NCI-H146 treated with DMSO at 0.1 percent for 48 hours (cell line): ENCODE data around the gene ACO1.
A peak's percentile ranks its signal among the peaks of the same experiment; 100 is the strongest.

Experiments
- DNase-seq: peaks from one replicate; lab custom pipeline; 2025; ENCODE audit not compliant: unreplicated experiment; lab: John Stamatoyannopoulos, UW

Gene ACO1

DNA sequence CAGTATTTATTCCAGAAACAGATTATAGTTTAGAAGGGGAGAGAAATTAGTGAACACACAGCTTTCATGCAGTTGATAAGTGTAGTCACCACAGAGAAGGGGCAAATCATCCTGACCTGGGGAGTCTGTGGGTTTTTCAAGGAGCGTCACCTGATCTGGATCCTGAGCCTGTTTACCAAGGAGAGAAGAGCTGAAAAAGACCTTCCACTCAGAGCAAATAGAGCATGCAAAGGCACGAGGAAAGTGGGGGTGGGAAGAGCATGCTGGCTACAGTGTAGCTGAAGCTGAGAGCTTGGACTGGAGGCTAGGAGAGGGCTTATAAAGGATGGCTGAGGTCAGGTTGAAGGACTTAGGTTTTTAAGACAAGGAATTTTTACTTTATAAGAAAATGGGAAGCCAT lies 30.4 kb downstream of the ACO1 start:
- DNase-seq, result no peak

DNA sequence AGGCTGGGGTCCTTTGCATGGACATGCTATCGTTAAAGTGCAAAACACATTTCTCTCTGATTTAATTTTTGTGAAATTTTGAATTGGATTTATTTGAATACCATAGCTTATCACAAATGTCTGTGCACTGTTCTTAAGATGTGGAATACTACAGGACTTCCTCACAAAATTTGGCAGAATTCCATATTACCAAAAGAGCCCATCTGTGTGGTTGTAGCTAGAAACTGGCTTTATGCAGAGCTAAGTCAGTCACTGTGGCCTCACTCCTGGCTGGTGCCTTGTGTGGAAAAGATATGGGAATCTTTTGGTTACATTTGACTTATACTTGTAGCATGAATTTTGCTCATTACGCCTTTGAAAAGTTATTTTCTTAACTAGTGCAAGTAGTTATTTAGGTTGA lies 35.5 kb downstream of the ACO1 start:
- no peak for DNase-seq

DNA sequence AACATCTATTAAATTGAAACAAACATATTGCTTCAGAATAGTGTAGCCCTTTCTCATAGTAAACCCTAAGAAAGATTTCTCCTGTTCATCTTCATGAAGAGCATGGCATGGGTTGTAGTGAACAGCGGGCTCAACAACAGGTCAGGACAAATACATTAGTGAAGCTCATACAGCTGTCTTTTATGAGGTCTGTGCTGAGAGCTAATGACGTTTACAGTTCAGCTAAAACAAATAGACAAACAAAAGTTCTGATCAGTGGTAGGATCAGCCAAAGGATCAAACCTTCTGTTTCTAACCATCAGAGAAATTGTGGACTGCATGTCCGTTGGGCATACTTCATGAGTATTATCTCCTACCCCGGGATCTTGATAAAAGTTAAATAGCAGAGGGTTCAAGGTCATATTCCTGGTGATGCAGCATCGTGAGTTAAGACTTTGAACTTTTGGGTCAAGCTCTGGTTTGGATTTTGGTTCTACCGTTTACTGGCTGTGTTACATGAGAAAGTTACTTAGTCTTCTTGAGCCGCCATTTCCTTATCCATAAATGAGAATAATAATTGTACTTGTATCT lies 37.9 kb downstream of the ACO1 start:
- no peak for DNase-seq

DNA sequence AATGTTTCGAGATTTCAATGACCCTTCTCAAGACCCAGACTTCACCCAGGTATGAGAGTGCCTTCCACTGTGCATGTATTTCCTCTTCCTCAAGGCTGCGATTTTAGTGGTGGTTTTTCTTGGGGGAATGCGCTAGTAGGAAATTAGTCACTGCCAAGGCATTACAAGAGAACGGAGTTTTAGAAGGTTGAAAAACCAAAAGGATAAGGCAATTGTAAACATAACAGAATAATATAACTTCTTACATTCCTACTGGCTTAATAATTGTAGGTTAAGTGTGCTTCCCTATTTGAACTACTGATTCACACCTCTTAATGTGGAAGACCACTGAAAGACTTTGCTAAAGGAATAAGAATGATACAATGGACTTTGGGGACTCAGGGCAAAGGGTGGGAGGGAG lies 38.9 kb downstream of the ACO1 start:
- DNase-seq, result no peak

DNA sequence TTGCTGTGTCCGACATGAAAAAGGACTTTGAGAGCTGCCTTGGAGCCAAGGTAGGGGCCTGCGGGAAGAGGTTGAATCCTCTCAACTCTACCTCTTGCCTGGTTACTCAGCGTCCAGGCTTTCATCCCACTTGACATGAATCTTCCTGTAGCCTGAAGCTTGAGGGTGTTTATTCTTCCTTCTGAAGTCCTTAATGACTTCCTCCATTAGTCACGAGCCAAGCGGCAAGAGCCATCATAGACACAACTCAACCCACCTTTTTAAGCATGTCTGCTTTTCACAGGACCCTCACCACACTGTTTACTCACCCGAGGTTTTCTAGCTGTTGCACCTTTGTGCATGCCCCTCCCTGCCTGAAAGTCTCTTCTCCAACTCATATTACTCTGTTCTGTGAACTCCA lies 40.2 kb downstream of the ACO1 start:
- no peak for DNase-seq

DNA sequence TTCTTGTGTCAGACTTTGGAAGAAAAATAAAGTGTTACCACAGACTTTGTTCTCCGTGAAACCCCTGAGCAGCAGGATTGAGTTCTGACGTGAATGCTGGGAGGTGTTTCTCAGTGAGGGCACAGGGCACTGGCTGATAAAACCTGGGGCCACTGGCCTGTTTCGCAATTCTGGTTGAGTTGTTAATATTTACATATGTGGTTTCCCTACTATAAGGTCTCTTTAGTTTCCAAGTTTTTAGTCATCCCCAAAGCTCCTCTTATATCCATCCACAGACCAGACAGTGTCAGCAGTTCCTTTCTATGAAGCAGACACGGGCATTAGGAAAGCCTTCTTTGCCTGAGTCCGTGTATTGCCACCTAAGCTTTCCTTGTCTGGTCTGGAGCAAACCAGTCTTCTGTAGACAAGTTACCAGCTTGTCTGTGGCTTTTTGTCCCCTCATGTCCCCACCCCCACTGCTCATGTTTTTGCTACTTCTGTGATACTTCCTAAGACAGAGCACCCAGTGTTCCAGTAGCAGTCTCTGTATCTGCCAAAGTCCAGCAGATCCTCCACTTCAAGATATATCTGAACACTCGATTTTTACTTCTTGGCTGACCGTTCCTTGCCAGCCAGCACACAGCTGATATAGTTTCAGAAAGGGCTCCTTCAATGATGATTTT lies 42.0 kb downstream of the ACO1 start:
- DNase-seq, result no peak

DNA sequence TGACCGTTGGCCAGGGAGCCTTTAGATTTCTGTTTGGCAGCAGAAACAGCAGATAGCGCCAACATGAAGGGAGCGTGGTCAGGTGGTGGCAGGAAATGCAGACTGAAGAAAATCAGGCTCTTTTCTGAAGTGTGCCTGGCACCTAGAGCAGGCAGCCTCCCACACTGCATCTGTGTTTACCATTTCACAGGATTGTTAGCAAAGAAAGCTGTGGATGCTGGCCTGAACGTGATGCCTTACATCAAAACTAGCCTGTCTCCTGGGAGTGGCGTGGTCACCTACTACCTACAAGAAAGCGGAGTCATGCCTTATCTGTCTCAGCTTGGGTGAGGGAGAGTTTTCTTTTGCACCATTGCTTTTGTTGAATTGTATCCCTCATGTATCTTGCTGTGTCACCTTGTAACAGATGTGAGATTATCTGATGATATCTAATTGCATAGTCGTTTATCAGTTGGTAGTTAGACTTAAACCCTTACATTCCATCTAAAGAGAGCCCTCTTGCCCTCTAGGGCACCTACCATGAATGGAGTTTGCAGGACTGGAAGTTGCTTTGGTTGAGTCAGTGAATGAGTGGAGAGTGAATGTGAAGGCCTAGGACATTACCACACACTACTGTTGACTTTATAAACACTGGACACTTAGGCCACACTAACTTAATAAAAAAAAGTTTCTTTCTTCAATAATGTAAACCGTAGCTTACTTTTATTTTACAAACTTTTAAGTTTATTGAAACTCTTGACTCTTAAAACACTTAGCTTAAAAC lies 42.8 kb downstream of the ACO1 start:
- no peak for DNase-seq

DNA sequence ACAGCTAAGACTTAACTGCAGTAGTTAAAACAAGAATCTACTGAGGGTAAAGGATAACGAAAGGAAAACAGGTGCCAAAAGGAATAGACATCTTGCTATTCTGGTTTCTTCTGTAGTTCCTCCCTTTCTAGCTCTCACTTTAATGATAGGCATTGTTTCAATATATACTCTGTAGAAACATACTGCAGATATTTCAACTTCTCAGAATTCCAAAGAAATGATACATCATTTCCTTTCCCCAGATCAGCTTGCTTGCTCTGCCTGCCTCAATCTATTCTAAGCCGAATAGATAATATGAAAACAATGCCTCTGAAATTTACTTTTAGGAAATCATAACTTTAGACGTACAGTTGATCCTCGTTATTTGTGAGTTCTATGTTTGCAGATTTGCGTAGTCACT lies 46.3 kb downstream of the ACO1 start:
- no peak for DNase-seq

DNA sequence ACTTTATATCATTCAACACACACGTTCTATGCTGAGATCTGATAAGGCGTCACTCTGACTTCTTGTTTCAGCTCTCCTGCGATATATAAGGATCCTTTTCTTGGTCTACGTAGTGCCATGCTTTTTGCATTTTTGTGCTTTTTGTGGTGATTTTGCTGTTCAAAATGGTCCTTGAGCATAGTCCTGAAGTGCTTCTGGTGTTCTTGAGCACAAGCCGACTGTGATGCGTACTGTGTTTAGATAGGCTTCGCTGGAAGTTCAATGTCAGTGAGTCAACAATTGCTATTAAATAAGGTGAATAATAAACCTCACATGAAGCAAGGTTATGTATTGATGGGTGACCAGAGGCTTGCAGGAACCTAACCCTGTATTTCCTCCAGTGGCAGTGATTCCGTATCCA lies 46.8 kb downstream of the ACO1 start:
- DNase-seq, result no peak

DNA sequence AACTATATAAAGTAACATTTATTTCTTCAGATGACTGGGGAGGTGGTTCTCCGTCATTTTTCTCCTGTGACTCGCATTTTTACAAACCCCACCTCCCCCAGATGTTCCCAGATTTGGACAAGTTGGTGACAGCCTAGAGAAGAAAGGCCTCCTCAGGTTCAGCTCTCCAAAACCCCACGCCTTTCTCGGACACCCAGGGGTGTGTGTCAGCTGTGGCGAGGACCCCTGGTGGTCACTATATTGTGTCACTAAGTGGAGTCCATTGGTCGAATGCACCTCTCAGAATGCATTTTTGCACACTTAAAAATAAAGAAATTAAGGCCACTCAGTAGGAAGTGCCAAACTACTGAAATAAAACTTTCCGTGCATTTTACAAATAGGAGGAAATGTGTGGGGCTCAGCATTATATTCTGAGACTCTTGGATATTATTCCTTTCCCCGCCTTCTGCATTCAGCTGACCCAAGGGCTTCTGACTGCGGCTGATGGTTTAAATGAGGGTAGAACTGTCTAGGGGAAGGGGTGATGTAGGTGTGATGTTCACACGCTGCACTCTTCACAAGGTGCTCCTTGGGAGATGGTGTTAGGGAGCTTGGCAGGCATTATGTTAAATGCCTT lies 47.6 kb downstream of the ACO1 start:
- peak; percentile 13 for DNase-seq

DNA sequence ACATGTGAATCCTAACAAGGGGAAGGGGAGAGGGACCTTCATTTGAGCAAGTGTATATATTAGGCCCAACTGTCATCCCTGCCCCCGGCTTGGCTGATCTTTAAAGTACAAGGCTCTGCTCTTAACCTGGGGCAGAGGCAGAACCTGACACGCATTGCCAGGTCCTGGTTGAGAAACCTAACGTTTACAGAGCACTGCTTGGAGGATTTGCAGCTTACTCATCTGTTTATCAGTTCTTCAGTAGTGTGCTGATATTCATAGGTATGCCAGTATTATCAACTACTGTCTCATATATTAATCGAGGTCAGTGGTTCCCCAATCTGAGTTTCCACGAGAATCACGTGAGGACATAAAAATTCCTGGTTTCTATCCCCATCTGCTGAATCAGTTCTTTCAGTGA lies 50.4 kb downstream of the ACO1 start:
- DNase-seq, result no peak

DNA sequence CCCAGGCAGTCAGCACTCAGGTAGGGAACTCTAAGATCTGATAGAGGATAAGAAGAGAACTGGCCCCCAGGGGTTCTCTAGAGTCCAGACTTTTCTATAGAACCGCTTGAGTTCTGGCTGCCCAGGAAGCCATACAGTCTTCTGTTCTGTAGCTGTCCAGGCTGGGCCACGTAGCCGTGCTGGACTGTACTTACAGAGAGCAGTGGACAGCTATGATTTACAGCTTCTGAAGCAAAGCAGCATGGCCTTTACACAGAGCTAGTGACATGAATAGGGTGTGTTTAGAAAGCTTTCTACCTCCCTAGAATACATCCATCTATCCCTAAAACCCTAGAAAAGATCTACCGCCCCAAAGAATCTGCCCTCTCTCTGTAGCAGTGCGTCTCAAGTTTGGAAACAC lies 57.2 kb downstream of the ACO1 start:
- DNase-seq, result no peak

DNA sequence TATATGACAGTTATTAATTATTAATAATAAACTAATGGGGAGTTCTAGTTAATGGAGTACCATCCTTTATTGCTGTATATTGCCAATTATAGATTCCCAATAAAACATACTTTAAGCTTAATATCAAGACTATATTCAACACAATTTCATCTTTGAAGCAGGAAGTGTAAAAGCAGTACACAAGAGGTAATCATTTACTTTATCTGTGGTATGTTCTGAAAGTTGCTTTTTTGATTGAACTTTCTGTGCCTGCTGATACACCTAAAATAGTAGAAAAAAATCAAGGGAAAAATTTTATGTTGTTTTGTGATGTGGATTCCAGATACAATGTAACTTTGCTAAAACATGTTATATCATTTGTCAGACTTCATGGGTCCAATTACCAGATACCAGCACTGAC lies 58.0 kb downstream of the ACO1 start:
- no peak for DNase-seq

DNA sequence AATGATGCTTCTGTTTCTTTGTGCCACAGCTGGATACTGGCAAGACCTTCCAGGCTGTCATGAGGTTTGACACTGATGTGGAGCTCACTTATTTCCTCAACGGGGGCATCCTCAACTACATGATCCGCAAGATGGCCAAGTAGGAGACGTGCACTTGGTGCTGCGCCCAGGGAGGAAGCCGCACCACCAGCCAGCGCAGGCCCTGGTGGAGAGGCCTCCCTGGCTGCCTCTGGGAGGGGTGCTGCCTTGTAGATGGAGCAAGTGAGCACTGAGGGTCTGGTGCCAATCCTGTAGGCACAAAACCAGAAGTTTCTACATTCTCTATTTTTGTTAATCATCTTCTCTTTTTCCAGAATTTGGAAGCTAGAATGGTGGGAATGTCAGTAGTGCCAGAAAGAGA lies 65.5 kb downstream of the ACO1 start:
- no peak for DNase-seq

DNA sequence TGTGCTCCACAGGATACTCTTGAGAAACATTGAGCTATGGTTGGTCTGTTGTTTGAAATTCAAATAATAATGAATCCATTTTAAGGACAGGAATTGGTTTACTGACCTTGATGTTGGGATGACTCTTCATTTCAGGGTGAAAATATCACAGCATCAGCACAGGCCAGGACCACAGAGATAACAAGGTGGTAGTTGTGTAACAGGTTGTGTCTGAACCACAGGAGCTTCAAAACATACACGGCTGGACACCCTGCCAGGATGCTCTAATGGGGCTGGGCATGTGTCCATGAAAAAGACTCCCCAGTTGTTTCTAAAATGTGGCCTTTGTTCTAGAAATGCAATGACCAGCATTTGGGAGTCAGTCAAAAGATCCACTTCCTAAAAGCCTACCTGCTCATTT lies 69.8 kb downstream of the ACO1 start:
- DNase-seq, result no peak

DNA sequence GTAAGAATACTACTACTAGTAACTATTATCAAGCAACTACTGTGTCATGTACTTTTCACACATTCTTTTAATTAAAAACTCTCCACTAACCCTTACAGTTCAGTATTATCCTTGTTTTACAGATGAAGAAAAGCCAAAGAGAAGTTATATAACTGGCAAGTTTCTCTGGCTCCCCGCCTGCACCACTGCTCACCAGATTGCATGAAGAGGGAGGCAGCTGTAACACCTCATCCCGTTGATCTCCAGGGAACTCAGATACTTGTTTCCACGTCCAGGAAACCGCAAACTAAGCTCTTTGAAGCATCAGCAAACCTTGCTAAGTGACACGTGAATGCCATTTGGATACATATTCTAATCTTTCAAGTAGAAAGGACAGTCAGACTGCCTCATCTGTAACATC lies 71.3 kb downstream of the ACO1 start:
- no peak for DNase-seq

DNA sequence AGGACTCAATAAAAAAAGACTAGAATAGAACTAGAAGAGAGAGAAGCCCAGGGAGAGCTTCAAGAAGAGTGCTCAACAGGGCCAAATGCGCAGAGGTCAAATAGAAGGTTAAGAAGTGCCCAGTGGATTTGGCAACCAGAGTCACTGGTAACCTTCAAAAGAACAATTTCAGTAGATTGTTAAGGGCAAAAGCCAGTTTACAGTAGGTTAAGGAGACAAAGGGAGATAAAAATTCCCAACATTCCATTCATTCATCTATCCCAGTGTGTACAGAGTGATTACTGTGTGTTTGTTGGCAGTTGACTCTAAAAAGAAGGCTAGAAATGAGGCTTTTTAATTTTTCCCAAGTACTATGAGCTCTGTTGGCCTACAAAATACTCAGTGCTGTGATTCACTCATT lies 72.1 kb downstream of the ACO1 start:
- DNase-seq, result no peak

DNA sequence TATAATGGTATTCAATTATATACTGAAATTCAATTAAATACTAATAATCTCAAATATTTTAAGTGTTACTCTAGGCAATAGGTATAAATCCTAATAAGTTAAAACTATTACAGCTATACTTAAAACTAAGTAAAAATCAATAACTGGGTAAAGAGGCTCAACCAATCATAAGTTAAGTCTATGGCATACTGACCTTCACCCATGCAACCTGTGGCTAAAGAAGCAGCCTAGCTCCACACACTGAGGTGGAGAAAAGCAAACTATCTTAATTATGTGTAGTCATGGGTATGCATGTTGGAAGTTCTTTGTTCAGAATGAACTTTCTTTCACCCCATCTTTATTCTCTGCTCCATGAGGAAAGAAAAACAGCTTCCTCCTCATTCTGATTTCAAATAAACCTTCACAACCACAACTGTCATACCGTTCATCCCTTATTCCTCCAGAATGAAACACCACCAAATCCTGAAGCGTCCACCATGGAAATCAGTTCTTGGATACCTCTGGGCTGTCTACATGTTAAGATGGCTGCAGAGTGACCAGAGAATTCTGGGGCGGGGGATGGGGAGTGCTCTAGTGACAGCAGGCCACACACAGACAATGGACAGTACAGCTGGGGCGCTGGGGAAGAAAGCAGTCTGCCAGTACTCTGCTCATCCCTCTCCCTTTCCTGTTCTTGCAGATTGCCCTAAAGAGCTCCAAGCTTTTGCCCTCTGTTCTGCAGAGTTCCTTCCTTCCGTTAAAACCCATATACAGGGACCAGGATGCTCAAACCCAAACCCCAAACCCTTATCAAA lies 79.3 kb downstream of the ACO1 start:
- DNase-seq, result no peak

DNA sequence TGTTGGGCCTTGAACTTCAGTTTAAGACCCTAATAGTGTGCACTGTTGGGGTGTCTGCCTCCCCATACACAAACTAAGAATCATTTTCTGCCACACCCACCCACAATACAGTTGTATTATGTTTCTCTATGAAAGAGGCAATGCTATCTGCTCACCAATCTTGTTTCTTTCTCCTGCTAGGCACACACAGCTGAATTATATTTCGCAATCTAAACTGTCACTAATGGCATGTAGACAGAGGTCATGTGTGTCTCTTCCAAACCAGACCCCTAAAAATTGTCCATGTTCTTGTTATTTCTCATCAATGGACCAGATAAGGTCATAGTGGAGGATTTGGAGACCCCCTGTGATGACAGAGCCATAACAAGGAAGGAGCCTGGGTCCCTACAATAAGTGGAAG lies 84.3 kb downstream of the ACO1 start:
- DNase-seq, result no peak

DNA sequence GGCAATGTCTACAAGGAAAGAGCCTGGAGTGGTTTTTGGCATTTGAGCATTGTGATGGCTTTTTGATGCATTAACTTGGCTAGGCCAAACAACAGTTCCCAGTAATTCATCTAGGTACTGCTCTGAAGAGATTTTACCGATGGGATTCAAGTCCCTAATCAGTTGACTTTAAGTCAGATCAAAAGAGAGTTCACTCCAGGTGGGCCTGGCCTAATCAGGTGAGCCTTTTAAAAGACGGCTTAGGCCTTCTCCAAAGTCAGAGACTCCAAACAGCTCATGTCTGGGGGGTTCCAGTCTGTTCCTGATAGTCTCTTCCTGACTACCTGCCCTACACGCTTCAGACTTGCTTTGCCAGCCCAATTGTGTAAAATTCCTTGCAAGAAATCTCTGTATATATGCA lies 87.9 kb downstream of the ACO1 start:
- no peak for DNase-seq

DNA sequence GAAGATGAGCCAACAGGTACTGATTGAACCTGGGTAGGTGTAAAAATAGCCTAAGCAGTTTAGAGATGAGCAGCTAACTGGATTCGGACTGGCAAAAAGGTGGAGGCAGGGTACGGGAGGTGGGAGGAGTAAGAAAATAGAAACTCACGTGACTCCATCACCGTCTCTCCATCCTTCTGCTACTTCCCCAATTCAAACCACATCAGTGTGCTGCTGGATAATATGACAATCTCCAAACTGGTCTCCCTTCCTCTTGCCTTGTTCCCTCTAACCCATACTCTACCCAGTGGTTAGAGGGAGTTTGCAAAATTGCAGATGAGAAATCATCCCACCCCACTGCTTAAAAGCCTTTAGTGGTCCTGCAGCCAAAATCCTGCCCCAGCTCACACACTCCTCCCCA lies 98.9 kb downstream of the ACO1 start:
- no peak for DNase-seq
